ENCODE measurements around the gene TTBK2.

GRCh38 chr15:42784705-42785104, 135.9 kb downstream of the TTBK2 start:
- TF ChIP-seq SP1 (IDR thresholded peaks at IDR 0.05), result no peak
- TF ChIP-seq ELF4 (IDR thresholded peaks at IDR 0.05), result no peak
- TF ChIP-seq SUZ12 (IDR thresholded peaks at IDR 0.05), result no peak
- no peak for TF ChIP-seq BHLHE40 (IDR thresholded peaks at IDR 0.05; ENCODE audit: borderline replicate concordance)
- TF ChIP-seq ARNT (IDR thresholded peaks at IDR 0.05), result no peak
- TF ChIP-seq FOXM1 (IDR thresholded peaks at IDR 0.05; ENCODE audit: borderline replicate concordance), result no peak
- TF ChIP-seq FOXA1 (IDR thresholded peaks at IDR 0.05), result no peak
- TF ChIP-seq FOXK2 (IDR thresholded peaks at IDR 0.05), result no peak
- TF ChIP-seq, protein P1, sequence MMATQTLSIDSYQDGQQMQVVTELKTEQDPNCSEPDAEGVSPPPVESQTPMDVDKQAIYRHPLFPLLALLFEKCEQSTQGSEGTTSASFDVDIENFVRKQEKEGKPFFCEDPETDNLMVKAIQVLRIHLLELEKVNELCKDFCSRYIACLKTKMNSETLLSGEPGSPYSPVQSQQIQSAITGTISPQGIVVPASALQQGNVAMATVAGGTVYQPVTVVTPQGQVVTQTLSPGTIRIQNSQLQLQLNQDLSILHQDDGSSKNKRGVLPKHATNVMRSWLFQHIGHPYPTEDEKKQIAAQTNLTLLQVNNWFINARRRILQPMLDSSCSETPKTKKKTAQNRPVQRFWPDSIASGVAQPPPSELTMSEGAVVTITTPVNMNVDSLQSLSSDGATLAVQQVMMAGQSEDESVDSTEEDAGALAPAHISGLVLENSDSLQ (IDR thresholded peaks at IDR 0.05), result no peak

All from HEK293T (cell line).